GM21381 (cell line): Measurements from ENCODE around the gene SMARCAL1.

Source experiments
- ATAC-seq: cut with Tn5 transposase; IDR thresholded peaks from one replicate; pipeline ENCODE4 v1.9.1; 2021; ENCODE audit warnings: mild to moderate bottlenecking, moderate library complexity; ENCODE audit not compliant: unreplicated experiment

SMARCAL1 gene

GRCh38 chr2:216522892-216523502 lies 110.7 kb downstream of the SMARCAL1 start:
- ATAC-seq: no peak

GRCh38 chr2:216525972-216526371 lies 113.7 kb downstream of the SMARCAL1 start:
- ATAC-seq: no peak

GRCh38 chr2:216526939-216527338 lies 114.7 kb downstream of the SMARCAL1 start:
- no peak for ATAC-seq

GRCh38 chr2:216527600-216527999 lies 115.3 kb downstream of the SMARCAL1 start:
- ATAC-seq: no peak

- no peak for ATAC-seq
Measured at GRCh38 chr2:216532562-216532961, 120.3 kb downstream of the SMARCAL1 start.
